Measurements from ENCODE around the gene GLRA3. TPM values are rescaled to one million over a fixed set of nuclear protein-coding genes. Genes with fewer than 3 reads are reported as not detected.

The GLRA3 gene
- total and polyA plus RNA-seq, 10 of the 15 experiments (the other 5 are each of a cell fraction or from before 2014, with no cell fraction given) = not detected

- TF ChIP-seq CEBPZ (IDR thresholded peaks at IDR 0.05; ENCODE audit: low read depth, low read length) (no peak), JUND (IDR thresholded peaks at IDR 0.05; ENCODE audit: low read depth, low read length) (no peak), RUNX3 (IDR thresholded peaks at IDR 0.05; ENCODE audit: low read length) (no peak), GATAD2B (conservative IDR thresholded peaks at IDR 0.05; ENCODE audit: low read depth) (no peak), SKIL (IDR thresholded peaks at IDR 0.05; ENCODE audit: low read depth, poor library complexity, severe bottlenecking) (no peak), MTA3 (IDR thresholded peaks at IDR 0.05; ENCODE audit: borderline replicate concordance, low read length) (no peak), BCLAF1 (IDR thresholded peaks at IDR 0.05) (no peak), RBBP5 (conservative IDR thresholded peaks at IDR 0.05) (no peak), NR2F1 (conservative IDR thresholded peaks at IDR 0.05) (no peak), SRF (IDR thresholded peaks at IDR 0.05; ENCODE audit: low read depth in 2 of 2, low read length in 2 of 2) (no peak), MYC (IDR thresholded peaks at IDR 0.05; ENCODE audit: insufficient read depth, insufficient read length, insufficient replicate concordance, low read length, severe bottlenecking) (no peak), LARP7 (IDR thresholded peaks at IDR 0.05) (no peak), RAD51 (IDR thresholded peaks at IDR 0.05) (no peak), PKNOX1 (IDR thresholded peaks at IDR 0.05) (no peak), GABPA (IDR thresholded peaks at IDR 0.05; ENCODE audit: low read depth) (no peak), CHD1 (IDR thresholded peaks at IDR 0.05; ENCODE audit: low read depth, low read length) (no peak), ATF7 (IDR thresholded peaks at IDR 0.05; ENCODE audit: low read depth) (no peak)
Observed at GRCh38 chr4:174689618-174690017, 139.4 kb downstream of the GLRA3 start (continued).
